Left lung (tissue), 10 donors: ENCODE data around the gene SKOR2. TPM values are rescaled to one million over a fixed set of nuclear protein-coding genes. Genes with fewer than 3 reads are reported as not detected.

ENCODE experiments used
- ATAC-seq: fragments of 200-7000 bp; cut with Tn5 transposase; one replicate; pipeline ENCODE4 v1.9.1; 2020; ENCODE audit warnings: moderate library complexity
- DNase-seq, 4 donors: peaks; one replicate each; pipeline ENCODE4 v3.0.0-alpha.2; 2013 to 2020
- H3K27ac ChIP-seq, 2 donors: fragments of 200-600 bp; sonication (generic) in 1 of 2; one replicate each; pipeline versions ENCODE4 v1.5.0 to v1.8.0; 2020 to 2021
- H3K27me3 ChIP-seq, 2 donors: fragments of 200-600 bp; sonication (generic) in 1 of 2; one replicate each; pipeline versions ENCODE4 v1.5.0 to v1.8.0; 2020 to 2021
- H3K36me3 ChIP-seq, 2 donors: fragments of 200-600 bp; sonication (generic) in 1 of 2; one replicate each; pipeline versions ENCODE4 v1.5.0 to v1.8.0; 2020 to 2021
- H3K4me1 ChIP-seq, 2 donors: fragments of 200-600 bp; one replicate each; pipeline ENCODE4 v1.8.0; 2021
- H3K4me3 ChIP-seq, 2 donors: fragments of 200-600 bp; sonication (generic) in 1 of 2; one replicate each; pipeline versions ENCODE4 v1.5.0 to v1.8.0; 2020 to 2021; ENCODE audit warnings: mild to moderate bottlenecking in 1 of 2
- H3K9me3 ChIP-seq, 2 donors: fragments of 200-600 bp; sonication (generic) in 1 of 2; one replicate each; pipeline versions ENCODE4 v1.5.0 to v1.8.0; 2020 to 2021
- CTCF ChIP-seq, 2 donors: fragments of 200-600 bp; sonication (generic) in 1 of 2; IDR thresholded peaks; one replicate each; pipeline versions ENCODE4 v1.5.0 to v1.8.0; 2021; ENCODE audit warnings: antibody characterized with exemption in 2 of 2
- intact Hi-C, 2 donors: fragments of 100-400 bp; cut with DNase I; formaldehyde crosslinking; loops; one replicate each; pipeline versions ENCODE4 v1.11.2 to v1.14.2; 2022
- polyA plus RNA-seq, 6 donors: library from polyadenylated mRNA; unstranded; fragments of 120-200 nt; gene quantifications; one replicate each; pipeline ENCODE4 v1.2.1, GENCODE V29; 2013; ENCODE audit not compliant: insufficient read length in 6 of 6
- total RNA-seq, 2 donors: library from RNA; stranded (reverse); fragmentation: NEBNext Ultra II Directional; extraction: Animal tissue kit (Norgen Biotek cat#: 25700); gene quantifications; one replicate each; pipeline ENCODE4 v1.2.1, GENCODE V29; 2021
- donor health status: DM: no; HTN: yes; CAD: no.
- donor health status: DM: no; HTN: no; CAD: no.

The SKOR2 gene
- total and polyA plus RNA-seq, 8 donors, result 0.11 TPM; not detected in 7

DNA sequence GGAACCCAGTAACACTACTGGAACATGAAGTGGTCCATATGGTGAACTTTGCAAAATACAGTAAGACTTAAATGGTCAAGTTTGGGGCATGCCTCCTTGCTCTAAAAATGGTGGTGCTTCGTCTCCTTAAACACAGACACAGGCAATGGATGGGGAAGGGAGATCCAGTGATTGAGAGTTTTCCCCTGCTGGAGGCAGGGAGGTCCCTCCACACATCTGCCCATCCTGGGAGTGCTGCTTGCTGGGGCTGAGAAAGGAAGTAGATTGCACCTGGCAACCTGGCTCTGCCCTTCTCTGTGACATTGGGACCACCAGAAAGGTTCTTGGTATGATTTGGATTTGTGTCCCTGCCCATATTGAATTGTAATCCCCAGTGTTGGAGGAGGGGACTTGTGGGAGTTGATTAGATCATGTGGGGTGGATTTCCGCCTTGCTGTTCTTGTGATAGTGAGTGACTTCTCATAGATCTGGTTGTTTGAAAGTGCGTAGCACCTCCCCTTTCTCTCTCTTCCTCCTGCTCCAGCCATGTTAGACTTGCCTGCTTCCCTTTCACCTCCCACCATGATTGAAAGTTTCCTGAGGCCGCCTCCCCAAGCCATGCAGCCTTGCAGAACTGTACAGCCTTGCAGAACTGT lies 35.4 kb upstream of the SKOR2 start:
- no peak overlapping the region for H3K27ac ChIP-seq
- no peak for DNase-seq
- H3K36me3 ChIP-seq, result no peaks in the 10 kb centered on the region
- H3K4me1 ChIP-seq, result no peaks in the 10 kb centered on the region
- H3K4me3 ChIP-seq, result no peak overlapping the region
- peaks cover 0 to 22% of the 10 kb centered on the region in 2 donors for H3K27me3 ChIP-seq
- intact Hi-C loops, result no loop called here
- no peak for TF ChIP-seq CTCF (IDR thresholded peaks at IDR 0.05)
- H3K9me3 ChIP-seq, result no peaks in the 10 kb centered on the region
- no peak for ATAC-seq

DNA sequence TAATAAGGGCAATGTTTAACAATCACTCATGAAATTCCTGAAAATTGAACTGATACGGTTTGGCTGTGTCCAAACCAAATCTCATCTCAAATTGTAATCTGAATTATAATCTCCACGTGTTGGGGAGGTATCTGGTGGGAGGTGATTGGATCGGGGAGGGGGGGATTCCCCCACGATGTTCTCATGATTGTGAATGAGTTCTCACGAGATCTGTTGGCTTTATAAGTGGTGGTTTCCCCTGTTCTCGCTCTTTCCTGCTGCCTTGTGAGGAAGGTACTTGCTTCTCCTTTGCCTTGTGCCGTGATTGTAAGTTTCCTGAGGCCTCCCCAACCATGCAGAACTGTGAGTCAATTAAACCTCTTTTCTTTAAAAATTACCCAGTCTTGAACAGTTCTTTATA lies 34.0 kb upstream of the SKOR2 start:
- no peaks in the 10 kb centered on the region for H3K36me3 ChIP-seq
- no peak for ATAC-seq
- intact Hi-C loops, result no loop called here
- peaks cover 0 to 19% of the 10 kb centered on the region in 2 donors for H3K27me3 ChIP-seq
- H3K9me3 ChIP-seq, result no peaks in the 10 kb centered on the region
- TF ChIP-seq CTCF (IDR thresholded peaks at IDR 0.05), result no peak
- H3K27ac ChIP-seq, result no peak overlapping the region
- H3K4me3 ChIP-seq, result no peak overlapping the region
- no peak for DNase-seq
- H3K4me1 ChIP-seq, result no peaks in the 10 kb centered on the region

GRCh38 chr18:47284721-47285395 lies 33.4 kb upstream of the SKOR2 start:
- ATAC-seq (no peak), DNase-seq (no peak)
- Histone ChIP-seq H3K4me1 (no peaks in the 10 kb centered on the region), H3K36me3 (no peaks in the 10 kb centered on the region), H3K4me3 (no peak overlapping the region), H3K9me3 (no peaks in the 10 kb centered on the region), H3K27me3 (peaks cover 0 to 19% of the 10 kb centered on the region in 2 donors), H3K27ac (no peak overlapping the region)
- intact Hi-C loops, result no loop called here
- TF ChIP-seq CTCF (IDR thresholded peaks at IDR 0.05), result no peak

DNA sequence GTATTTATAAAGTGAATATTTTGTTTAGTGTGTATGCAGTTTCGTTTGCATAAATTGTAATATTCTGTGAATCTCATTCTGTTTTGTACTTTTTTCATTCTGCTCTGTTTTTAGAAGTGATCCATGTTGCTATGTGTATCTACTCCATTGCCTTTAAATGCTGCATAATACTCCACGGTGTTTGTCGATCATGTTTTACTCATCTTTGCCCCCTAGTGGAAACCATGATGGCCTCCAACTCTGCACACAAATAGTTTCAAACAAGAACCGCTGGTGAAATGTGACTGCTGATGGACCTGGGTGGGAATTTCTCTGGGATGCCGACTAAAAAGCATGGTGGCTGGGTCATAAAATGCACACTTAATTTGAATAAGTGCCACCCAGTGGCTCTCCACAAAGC lies 32.0 kb upstream of the SKOR2 start:
- Histone ChIP-seq H3K27me3 (peaks cover 0 to 12% of the 10 kb centered on the region in 2 donors), H3K36me3 (no peaks in the 10 kb centered on the region), H3K4me1 (no peaks in the 10 kb centered on the region), H3K27ac (no peak overlapping the region), H3K4me3 (no peak overlapping the region), H3K9me3 (no peaks in the 10 kb centered on the region)
- peak in 1 of 2 donors; percentile 21 for TF ChIP-seq CTCF (IDR thresholded peaks at IDR 0.05)
- ATAC-seq, result no peak
- intact Hi-C loops, result no loop called here
- no peak for DNase-seq

- Histone ChIP-seq H3K36me3 (no peaks in the 10 kb centered on the region), H3K4me1 (no peaks in the 10 kb centered on the region), H3K9me3 (no peaks in the 10 kb centered on the region), H3K27me3 (no peaks in the 10 kb centered on the region), H3K4me3 (no peak overlapping the region), H3K27ac (no peak overlapping the region)
- no peak for ATAC-seq
- intact Hi-C loops, result no loop called here
- no peak for TF ChIP-seq CTCF (IDR thresholded peaks at IDR 0.05)
- no peak for DNase-seq
Observed at GRCh38 chr18:47280121-47280520, 28.7 kb upstream of the SKOR2 start.
